HepG2 (cell line): ENCODE data around the gene ALX3. TPM values are rescaled to one million over a fixed set of nuclear protein-coding genes. Genes with fewer than 3 reads are reported as not detected.

Experiments used
- GLI4 ChIP-seq: sonication (generic); formaldehyde crosslinking; IDR thresholded peaks from 2 replicates; pipeline ENCODE4 v1.5.1; 2020; ENCODE audit warnings: missing genetic modification reagents, mild to moderate bottlenecking, moderate library complexity, borderline replicate concordance
- IRX3 ChIP-seq: sonication (generic); formaldehyde crosslinking; IDR thresholded peaks from 2 replicates; pipeline ENCODE4 v1.8.1; 2023; ENCODE audit warnings: mild to moderate bottlenecking, low read depth, missing genetic modification reagents, borderline replicate concordance
- LRRFIP1 ChIP-seq: sonication (generic); formaldehyde crosslinking; conservative IDR thresholded peaks from 2 replicates; pipeline ENCODE4 v1.4.0; 2020; ENCODE audit warnings: missing genetic modification reagents
- MAFK ChIP-seq, 2 experiments: IDR thresholded peaks in 1 of 2; conservative IDR thresholded peaks in 1 of 2; 2 replicates each; pipeline ENCODE4 v1.6.1; 2011; ENCODE audit warnings: improper control_type of control experiment in 2 of 2, low read length in 2 of 2
- POLR2A ChIP-seq, 2 experiments: IDR thresholded peaks; 2 replicates each; pipeline ENCODE4 v1.6.1; 2011; ENCODE audit warnings: low read depth in 2 of 2, low read length in 2 of 2, mild to moderate bottlenecking in 1 of 2, moderate library complexity in 1 of 2; ENCODE audit not compliant: insufficient read depth in 1 of 2
- POLR2G ChIP-seq: fragments of 200-400 bp; formaldehyde crosslinking; IDR thresholded peaks from 2 replicates; pipeline ENCODE4 v1.6.1; 2018; ENCODE audit warnings: mild to moderate bottlenecking, low read depth, low read length, moderate library complexity
- SMAD1 ChIP-seq: sonication (generic); formaldehyde crosslinking; IDR thresholded peaks from 2 replicates; pipeline ENCODE4 v1.4.0; 2020; ENCODE audit warnings: missing genetic modification reagents, low read depth, mild to moderate bottlenecking, borderline replicate concordance
- SOX13 ChIP-seq, 3 experiments: fragments of 450-650 bp in 1 of 3; sonication (generic) in 1 of 3; formaldehyde crosslinking in 1 of 3; IDR thresholded peaks in 2 of 3; conservative IDR thresholded peaks in 1 of 3; 2 replicates each; pipeline versions ENCODE4 v1.5.0 to v1.6.1; 2016 to 2020; ENCODE audit warnings: antibody characterized with exemption in 1 of 3, mild to moderate bottlenecking in 1 of 3, missing compliant biosample characterization in 1 of 3, missing genetic modification reagents in 1 of 3, moderate library complexity in 1 of 3
- ZNF12 ChIP-seq: sonication (generic); formaldehyde crosslinking; IDR thresholded peaks from 2 replicates; pipeline ENCODE4 v1.5.0; 2020; ENCODE audit warnings: missing genetic modification reagents
- ZNF24 ChIP-seq: fragments of 450-650 bp; IDR thresholded peaks from 2 replicates; pipeline ENCODE4 v1.6.1; 2017; ENCODE audit warnings: antibody characterized with exemption, mild to moderate bottlenecking
- ZNF275 ChIP-seq: sonication (generic); formaldehyde crosslinking; IDR thresholded peaks from 2 replicates; pipeline ENCODE4 v1.8.0; 2022; ENCODE audit warnings: missing genetic modification reagents, mild to moderate bottlenecking, inconsistent platforms, borderline replicate concordance
- ZNF317 ChIP-seq: sonication (generic); formaldehyde crosslinking; IDR thresholded peaks from 2 replicates; pipeline ENCODE4 v1.5.0; 2020; ENCODE audit warnings: mild to moderate bottlenecking, missing genetic modification reagents
- polyA plus RNA-seq, 8 experiments: library from polyadenylated mRNA; depleted of rRNA in 3 of 8; stranded (reverse) in 7 of 8; unstranded in 1 of 8; fragments of >200 nt; fragmentation: Illumina TruSeq in 4 of 8; extraction: Trizol in 4 of 8; gene quantifications; 2 replicates each; pipeline versions ENCODE4 v1.2.1 to v1.2.3, GENCODE V29; 2011 to 2016; ENCODE audit warnings: low read depth in 4 of 8, missing spikeins in 1 of 8, mixed read lengths in 1 of 8; ENCODE audit not compliant: insufficient read depth in 1 of 8
- total RNA-seq, 5 experiments: library from RNA; depleted of rRNA; stranded (reverse); fragments of >200 nt; fragmentation: Illumina TruSeq; extraction: Trizol; gene quantifications; 2 replicates each; pipeline ENCODE4 v1.2.3, GENCODE V29; 2016; ENCODE audit warnings: low read depth in 1 of 5
- TF ChIP-seq, protein P1 (sequence below): sonication (generic); formaldehyde crosslinking; IDR thresholded peaks from 2 replicates; pipeline ENCODE4 v1.5.0; 2020; ENCODE audit warnings: mild to moderate bottlenecking, missing genetic modification reagents
- TF ChIP-seq, protein P2 (sequence below): sonication (generic); formaldehyde crosslinking; IDR thresholded peaks from 2 replicates; pipeline ENCODE4 v1.5.0; 2020; ENCODE audit warnings: missing genetic modification reagents, mild to moderate bottlenecking, borderline replicate concordance
- TF ChIP-seq, protein P3 (sequence below): sonication (generic); formaldehyde crosslinking; IDR thresholded peaks from 2 replicates; pipeline ENCODE4 v1.4.0; 2020; ENCODE audit warnings: missing genetic modification reagents, borderline replicate concordance
- TF ChIP-seq, protein P4 (sequence below): sonication (generic); formaldehyde crosslinking; IDR thresholded peaks from 2 replicates; pipeline ENCODE4 v1.8.0; 2022; ENCODE audit warnings: mild to moderate bottlenecking, missing genetic modification reagents

Gene ALX3
- total and polyA plus RNA-seq, 2 of the 13 experiments (the other 11 are each of a cell fraction or from before 2014, with no cell fraction given) = not detected

DNA sequence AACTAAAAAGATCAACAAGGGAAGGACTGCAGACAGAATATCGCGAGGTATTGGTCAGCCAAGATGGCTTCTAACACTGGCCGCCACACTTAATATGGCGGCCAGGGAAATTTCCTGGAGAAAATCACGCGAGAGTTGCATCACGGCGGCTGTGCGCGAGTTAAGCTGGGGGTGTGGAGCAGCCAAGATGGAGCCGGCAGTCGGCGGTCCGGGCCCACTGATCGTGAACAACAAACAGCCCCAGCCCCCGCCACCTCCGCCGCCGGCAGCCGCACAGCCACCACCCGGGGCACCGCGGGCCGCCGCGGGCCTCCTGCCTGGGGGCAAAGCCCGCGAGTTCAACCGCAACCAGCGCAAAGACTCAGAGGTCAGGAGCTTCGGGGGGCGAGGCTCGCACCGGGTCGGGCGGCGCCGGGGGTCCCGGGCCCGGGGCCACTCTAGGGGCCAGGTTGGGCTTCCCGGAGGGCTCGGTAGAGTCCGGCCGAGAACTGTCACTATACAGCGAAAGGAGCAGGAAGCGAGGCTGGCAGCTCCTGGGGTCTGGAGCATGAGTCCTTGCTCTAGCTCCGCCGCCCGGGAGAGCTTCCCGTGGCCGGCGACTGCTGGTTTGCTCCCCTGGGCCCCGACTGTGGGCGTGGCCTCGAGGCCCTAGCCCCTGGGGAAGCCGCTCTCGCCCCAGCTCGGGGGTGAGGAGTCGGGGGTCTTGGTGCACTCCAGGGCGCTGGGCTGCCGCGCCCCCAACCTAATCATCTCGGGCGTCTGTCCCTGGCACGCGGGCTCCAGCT is 35.8 kb downstream of the ALX3 start, which contains the start of gene STRIP1 (continued):
- TF ChIP-seq, protein P1, sequence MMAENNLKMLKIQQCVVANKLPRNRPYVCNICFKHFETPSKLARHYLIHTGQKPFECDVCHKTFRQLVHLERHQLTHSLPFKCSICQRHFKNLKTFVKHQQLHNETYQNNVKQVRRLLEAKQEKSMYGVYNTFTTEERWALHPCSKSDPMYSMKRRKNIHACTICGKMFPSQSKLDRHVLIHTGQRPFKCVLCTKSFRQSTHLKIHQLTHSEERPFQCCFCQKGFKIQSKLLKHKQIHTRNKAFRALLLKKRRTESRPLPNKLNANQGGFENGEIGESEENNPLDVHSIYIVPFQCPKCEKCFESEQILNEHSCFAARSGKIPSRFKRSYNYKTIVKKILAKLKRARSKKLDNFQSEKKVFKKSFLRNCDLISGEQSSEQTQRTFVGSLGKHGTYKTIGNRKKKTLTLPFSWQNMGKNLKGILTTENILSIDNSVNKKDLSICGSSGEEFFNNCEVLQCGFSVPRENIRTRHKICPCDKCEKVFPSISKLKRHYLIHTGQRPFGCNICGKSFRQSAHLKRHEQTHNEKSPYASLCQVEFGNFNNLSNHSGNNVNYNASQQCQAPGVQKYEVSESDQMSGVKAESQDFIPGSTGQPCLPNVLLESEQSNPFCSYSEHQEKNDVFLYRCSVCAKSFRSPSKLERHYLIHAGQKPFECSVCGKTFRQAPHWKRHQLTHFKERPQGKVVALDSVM = no peak
- no peak; the same call in 1 of the 2 replicates for TF ChIP-seq ZNF317 (CRISPR knock-in tag)
- no peak for TF ChIP-seq SMAD1
- TF ChIP-seq MAFK (conservative IDR thresholded peaks at IDR 0.05 in 1 of 2, IDR thresholded peaks at IDR 0.05 in 1 of 2; ENCODE audit: low read length in 2 of 2) = no peak
- TF ChIP-seq, protein P2, sequence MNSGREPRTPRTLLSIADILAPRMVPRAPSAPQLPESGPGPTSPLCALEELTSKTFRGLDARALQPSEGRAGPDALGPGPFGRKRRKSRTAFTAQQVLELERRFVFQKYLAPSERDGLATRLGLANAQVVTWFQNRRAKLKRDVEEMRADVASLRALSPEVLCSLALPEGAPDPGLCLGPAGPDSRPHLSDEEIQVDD = no peak
- TF ChIP-seq, protein P3, sequence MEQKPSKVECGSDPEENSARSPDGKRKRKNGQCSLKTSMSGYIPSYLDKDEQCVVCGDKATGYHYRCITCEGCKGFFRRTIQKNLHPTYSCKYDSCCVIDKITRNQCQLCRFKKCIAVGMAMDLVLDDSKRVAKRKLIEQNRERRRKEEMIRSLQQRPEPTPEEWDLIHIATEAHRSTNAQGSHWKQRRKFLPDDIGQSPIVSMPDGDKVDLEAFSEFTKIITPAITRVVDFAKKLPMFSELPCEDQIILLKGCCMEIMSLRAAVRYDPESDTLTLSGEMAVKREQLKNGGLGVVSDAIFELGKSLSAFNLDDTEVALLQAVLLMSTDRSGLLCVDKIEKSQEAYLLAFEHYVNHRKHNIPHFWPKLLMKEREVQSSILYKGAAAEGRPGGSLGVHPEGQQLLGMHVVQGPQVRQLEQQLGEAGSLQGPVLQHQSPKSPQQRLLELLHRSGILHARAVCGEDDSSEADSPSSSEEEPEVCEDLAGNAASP = no peak
- no peak for TF ChIP-seq SOX13 (IDR thresholded peaks at IDR 0.05)
- peak in 1 of 2 experiments; percentile 25; a peak in 1 of 4 replicates for TF ChIP-seq SOX13 (CRISPR knock-in tag; conservative IDR thresholded peaks at IDR 0.05 in 1 of 2, IDR thresholded peaks at IDR 0.05 in 1 of 2)
- TF ChIP-seq ZNF275 = no peak
- no peak for TF ChIP-seq LRRFIP1 (CRISPR knock-in tag)
- peak; percentile 84 for TF ChIP-seq POLR2G
- TF ChIP-seq GLI4 (CRISPR knock-in tag) = no peak
- TF ChIP-seq IRX3 = no peak
- TF ChIP-seq ZNF24 = no peak
- TF ChIP-seq POLR2A (IDR thresholded peaks at IDR 0.05; ENCODE audit: insufficient read depth in 1 of 2, low read depth in 2 of 2, low read length in 2 of 2) = peak; percentile 52 to 64
- no peak for TF ChIP-seq ZNF12 (CRISPR knock-in tag)
- TF ChIP-seq, protein P4, sequence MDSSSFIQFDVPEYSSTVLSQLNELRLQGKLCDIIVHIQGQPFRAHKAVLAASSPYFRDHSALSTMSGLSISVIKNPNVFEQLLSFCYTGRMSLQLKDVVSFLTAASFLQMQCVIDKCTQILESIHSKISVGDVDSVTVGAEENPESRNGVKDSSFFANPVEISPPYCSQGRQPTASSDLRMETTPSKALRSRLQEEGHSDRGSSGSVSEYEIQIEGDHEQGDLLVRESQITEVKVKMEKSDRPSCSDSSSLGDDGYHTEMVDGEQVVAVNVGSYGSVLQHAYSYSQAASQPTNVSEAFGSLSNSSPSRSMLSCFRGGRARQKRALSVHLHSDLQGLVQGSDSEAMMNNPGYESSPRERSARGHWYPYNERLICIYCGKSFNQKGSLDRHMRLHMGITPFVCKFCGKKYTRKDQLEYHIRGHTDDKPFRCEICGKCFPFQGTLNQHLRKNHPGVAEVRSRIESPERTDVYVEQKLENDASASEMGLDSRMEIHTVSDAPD (CRISPR knock-in tag) = 0 out of 2 replicates have a peak, but pooled peaks have one; percentile 42
